Activated CD4-positive, alpha-beta T cell treated with anti-CD3 and anti-CD28 coated beads for 36 hours (primary cell): ENCODE data around the gene STARD9. TPM values are rescaled to one million over a fixed set of nuclear protein-coding genes. Genes with fewer than 3 reads are reported as not detected.
A peak's percentile ranks its signal among the peaks of the same experiment; 100 is the strongest.
"Not testable (repeated sequence)": the region's sequence is repeated elsewhere in the genome, so short reads cannot be mapped to it uniquely, and the experiment has no call there.

Source experiments
- ATAC-seq: fragments of 200-7000 bp; cut with Tn5 transposase; one replicate; pipeline ENCODE4 v1.10.0; 2021; ENCODE audit warnings: mild to moderate bottlenecking, moderate library complexity
- CTCF ChIA-PET: fragments of 350-600 bp; sonication (Branson Sonifier 250); formaldehyde crosslinking; loops from one replicate; lab custom pipeline; 2021; ENCODE audit warnings: antibody characterized with exemption; lab: Charles Lee
- POLR2A ChIA-PET: fragments of 350-600 bp; sonication (Branson Sonifier 250); formaldehyde crosslinking; loops from one replicate; lab custom pipeline; 2021; ENCODE audit warnings: antibody characterized with exemption, inconsistent platforms; lab: Charles Lee
- DNase-seq: peaks from one replicate; pipeline ENCODE4 v3.0.0-alpha.2; 2020
- H3K27ac Mint-ChIP-seq: one replicate; pipeline ENCODE4 v1.8.0; 2021; ENCODE audit warnings: mixed read lengths
- H3K27me3 Mint-ChIP-seq: one replicate; pipeline ENCODE4 v1.8.0; 2021; ENCODE audit warnings: mixed read lengths
- H3K36me3 Mint-ChIP-seq: one replicate; pipeline ENCODE4 v1.8.0; 2021; ENCODE audit warnings: low read depth, mixed read lengths
- H3K4me1 Mint-ChIP-seq: one replicate; pipeline ENCODE4 v1.8.0; 2021; ENCODE audit warnings: mixed read lengths
- H3K4me3 Mint-ChIP-seq: one replicate; pipeline ENCODE4 v1.8.0; 2021; ENCODE audit warnings: mild to moderate bottlenecking, moderate library complexity, mixed read lengths
- H3K9me3 Mint-ChIP-seq: one replicate; pipeline ENCODE4 v1.8.0; 2021; ENCODE audit warnings: low read depth, mixed read lengths
- intact Hi-C, 2 experiments: fragments of 100-400 bp; cut with DNase I in 1 of 2; cut with micrococcal nuclease in 1 of 2; formaldehyde crosslinking; loops; one replicate each; pipeline versions ENCODE4 v1.14.2 to v1.15.1; 2022 to 2024; cut with DNase I, micrococcal nuclease
- total RNA-seq, 2 experiments: library from RNA; stranded (reverse); gene quantifications; one replicate each; pipeline ENCODE4 v1.2.3, GENCODE V29; 2021

STARD9 gene
- total RNA-seq, 2 experiments from 2014 or later = 4.0 to 4.1 TPM

DNA sequence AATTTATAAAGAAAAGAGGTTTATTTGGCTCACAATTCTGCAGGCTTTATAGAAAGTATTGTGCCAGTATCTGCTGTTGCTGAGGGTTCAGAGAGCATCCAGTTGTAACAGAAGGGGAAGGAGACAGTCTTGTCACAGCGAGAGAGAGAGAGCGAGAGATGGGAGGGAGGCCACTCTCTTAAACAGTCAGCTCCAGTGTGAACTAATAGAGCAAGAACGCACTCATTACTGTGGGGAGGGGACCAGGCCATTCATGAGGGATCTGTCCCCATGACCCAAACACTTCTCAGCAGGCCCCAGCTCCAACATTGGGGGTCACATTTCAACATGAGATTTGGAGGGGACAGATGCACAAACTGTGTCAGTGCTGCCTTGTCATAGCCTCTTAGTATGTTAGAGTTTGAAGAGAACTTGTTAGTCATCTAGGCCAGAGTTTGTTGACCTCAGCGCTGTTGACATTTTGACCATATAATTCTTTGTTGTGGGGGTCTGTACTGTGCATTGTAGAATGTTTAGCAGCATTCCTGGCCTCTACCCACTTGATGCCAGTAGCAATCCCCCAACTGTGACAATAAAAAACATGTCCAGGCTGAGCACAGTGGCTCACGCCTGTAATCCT is 15.3 kb downstream of the STARD9 start:
- intact Hi-C loops = no loop called here
- ChIA-PET CTCF (interaction anchor here (0.7 to 1.5 kb wide), 2 partner anchors 17 to 21 kb away, joined by 3 to 6 read pairs; no protein-coding TSS in a partner anchor), POLR2A (no interaction called here)
- Mint-ChIP-seq H3K36me3 (peaks cover 2% of the 10 kb centered on the region), H3K4me1 (no peaks in the 10 kb centered on the region), H3K27me3 (no peaks in the 10 kb centered on the region), H3K4me3 (no peak overlapping the region), H3K9me3 (no peaks in the 10 kb centered on the region), H3K27ac (no peak overlapping the region)
- ATAC-seq = no peak
- no peak for DNase-seq

DNA sequence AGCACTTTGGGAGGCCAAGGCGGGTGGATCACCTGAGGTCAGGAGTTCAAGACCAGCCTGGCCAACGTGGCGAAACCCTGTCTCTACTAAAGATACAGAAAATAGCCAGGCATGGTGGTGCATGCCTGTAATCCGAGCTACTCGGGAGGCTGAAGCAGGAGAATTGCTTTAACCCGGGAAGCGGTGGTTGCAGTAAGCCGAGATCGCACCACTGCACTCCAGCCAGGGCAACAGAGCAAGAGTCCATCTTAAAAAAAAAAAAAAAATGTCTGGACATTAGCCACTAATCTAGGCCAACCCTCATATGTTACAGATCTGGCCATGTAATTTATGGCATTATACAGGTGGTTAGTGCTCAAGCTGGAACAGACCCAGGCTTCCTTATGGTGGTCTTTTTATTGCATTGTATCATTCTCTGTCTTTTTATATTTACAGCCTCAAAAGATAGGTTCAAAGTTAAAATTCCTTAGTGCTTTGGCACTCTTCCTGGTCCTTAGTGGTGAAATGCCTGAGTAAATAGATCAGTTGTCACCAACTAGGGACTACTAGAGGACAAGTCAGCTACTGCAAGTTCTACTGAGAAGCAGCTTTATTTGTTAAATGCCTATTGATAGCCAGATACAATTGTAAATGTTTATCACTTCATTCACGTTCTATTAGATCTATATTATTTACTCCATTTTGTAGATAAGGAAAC is 16.0 kb downstream of the STARD9 start:
- H3K4me3 Mint-ChIP-seq = no peak overlapping the region
- peaks cover 2% of the 10 kb centered on the region for H3K36me3 Mint-ChIP-seq
- H3K27ac Mint-ChIP-seq = no peak overlapping the region
- ATAC-seq (no peak), DNase-seq (no peak)
- intact Hi-C loops = no loop called here
- H3K27me3 Mint-ChIP-seq = no peaks in the 10 kb centered on the region
- H3K9me3 Mint-ChIP-seq = no peaks in the 10 kb centered on the region
- H3K4me1 Mint-ChIP-seq = no peaks in the 10 kb centered on the region
- POLR2A ChIA-PET = no interaction called here
- CTCF ChIA-PET = interaction anchor here (0.6 to 1.5 kb wide), 3 partner anchors 17 to 23 kb away, joined by 3 to 6 read pairs (median 4); no protein-coding TSS in a partner anchor

DNA sequence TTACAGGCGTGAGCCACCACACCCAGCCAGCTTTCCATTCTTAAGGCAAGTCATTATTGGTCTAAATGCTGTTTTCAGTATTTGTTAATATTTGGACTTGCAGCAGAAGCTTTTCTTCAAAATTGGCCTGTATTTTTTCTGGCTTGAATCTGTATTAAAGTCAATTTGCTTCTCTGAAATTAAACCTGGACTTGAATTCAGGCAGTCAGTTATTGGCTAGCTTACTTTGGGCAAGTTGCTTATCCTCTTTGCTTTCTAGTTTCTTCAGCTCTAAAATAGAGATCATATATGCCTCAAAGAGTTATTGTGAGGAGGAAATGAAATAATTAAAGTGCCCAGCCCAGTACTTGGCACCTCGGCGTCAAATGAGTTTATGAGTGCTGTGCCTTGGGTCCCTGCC is 17.3 kb downstream of the STARD9 start:
- H3K4me3 Mint-ChIP-seq = no peak overlapping the region
- H3K4me1 Mint-ChIP-seq = no peaks in the 10 kb centered on the region
- POLR2A ChIA-PET = no interaction called here
- H3K27me3 Mint-ChIP-seq = no peaks in the 10 kb centered on the region
- H3K36me3 Mint-ChIP-seq = peaks cover 2% of the 10 kb centered on the region
- intact Hi-C loops = no loop called here
- no peak for DNase-seq
- ATAC-seq = no peak
- CTCF ChIA-PET = interaction anchor here (0.6 to 1.2 kb wide), 2 partner anchors 8 to 458 kb away, joined by 3 read pairs; no protein-coding TSS in a partner anchor
- no peaks in the 10 kb centered on the region for H3K9me3 Mint-ChIP-seq
- H3K27ac Mint-ChIP-seq = no peak overlapping the region

DNA sequence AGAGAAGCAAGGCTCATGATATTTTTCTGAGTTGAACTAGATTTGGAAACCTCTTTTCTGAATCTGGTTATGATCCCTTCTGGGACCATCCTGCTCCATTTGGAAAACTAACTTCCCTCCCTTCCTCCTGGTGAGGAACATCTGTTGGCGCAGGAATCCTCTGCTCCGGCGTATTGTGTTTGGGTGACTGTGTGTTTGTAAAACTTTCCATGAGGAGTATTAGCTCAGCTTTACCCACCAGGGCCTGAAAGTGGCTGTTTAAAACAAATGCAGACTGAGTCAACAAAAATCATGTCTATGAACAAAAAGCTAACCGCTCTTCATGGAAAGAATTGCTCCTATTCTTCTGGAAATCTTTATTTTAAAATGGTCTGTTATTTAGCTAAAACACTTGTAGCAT is 17.7 kb downstream of the STARD9 start:
- Mint-ChIP-seq H3K9me3 (no peaks in the 10 kb centered on the region), H3K27me3 (no peaks in the 10 kb centered on the region), H3K36me3 (no peaks in the 10 kb centered on the region), H3K4me3 (no peak overlapping the region), H3K27ac (no peak overlapping the region), H3K4me1 (no peaks in the 10 kb centered on the region)
- CTCF ChIA-PET = interaction anchor here (0.6 to 1.2 kb wide), 2 partner anchors 8 to 428 kb away, joined by 3 read pairs; no protein-coding TSS in a partner anchor
- intact Hi-C loops = no loop called here
- POLR2A ChIA-PET = interaction anchor here (0.6 kb wide), 1 partner anchor 43 kb away, joined by 3 read pairs; no protein-coding TSS in a partner anchor
- no peak for DNase-seq
- no peak for ATAC-seq

DNA sequence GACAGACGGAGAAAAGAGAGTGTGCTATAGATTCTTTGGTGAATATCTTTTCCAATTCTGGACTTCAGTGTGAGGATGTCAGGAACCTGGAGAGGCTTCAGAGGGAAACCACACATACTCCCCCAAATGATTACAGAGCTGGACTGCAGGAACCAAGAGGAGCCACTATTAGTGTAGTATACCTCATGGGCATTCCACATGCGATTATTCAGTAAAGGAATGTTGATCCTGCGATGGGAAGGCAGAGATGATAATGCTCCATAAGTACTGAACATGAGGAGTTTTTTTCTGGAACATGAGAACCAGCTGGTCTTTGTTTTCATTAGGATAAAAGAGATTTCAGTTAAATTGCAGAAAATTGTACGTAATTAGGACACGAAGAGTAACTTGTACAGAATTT is 18.7 kb downstream of the STARD9 start:
- no peaks in the 10 kb centered on the region for H3K27me3 Mint-ChIP-seq
- DNase-seq (no peak), ATAC-seq (no peak)
- no peaks in the 10 kb centered on the region for H3K9me3 Mint-ChIP-seq
- no peak overlapping the region for H3K27ac Mint-ChIP-seq
- H3K36me3 Mint-ChIP-seq = no peaks in the 10 kb centered on the region
- CTCF ChIA-PET = interaction anchor here (0.6 to 1.4 kb wide), 2 partner anchors 10 to 139 kb away, joined by 3 read pairs; no protein-coding TSS in a partner anchor
- H3K4me3 Mint-ChIP-seq = no peak overlapping the region
- intact Hi-C loops = no loop called here
- H3K4me1 Mint-ChIP-seq = no peaks in the 10 kb centered on the region
- POLR2A ChIA-PET = no interaction called here

DNA sequence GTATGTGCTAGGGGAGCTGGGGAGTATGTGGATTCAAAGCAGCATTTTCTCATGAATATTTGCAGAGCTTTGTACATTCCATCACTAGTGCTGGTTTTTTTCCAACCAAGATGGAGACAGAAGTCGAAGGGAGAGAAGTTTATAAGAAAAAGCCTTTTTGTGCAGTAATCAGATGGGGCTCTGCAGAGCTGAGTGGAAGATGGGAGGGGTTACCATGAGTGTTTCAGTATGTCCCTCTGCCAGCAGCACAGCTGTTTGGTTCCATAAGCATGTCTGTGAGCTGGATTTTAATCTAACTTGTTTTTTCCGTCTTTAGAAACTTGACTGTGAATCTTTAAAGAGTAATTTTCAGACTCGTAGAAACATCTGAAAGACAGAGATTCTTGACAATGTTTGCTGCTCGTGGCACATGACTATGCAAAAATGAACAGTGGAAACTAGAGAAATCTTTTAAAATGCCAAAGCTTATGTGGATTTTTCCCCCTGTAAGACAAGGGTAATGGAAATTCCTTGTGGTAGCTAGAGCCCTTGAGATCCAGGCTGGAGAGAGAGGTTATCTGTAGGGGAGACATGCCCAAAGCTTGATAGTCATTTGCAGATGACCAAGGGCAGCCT is 20.3 kb downstream of the STARD9 start:
- Mint-ChIP-seq H3K9me3 (no peaks in the 10 kb centered on the region), H3K36me3 (no peaks in the 10 kb centered on the region), H3K4me3 (no peak overlapping the region), H3K27me3 (no peaks in the 10 kb centered on the region), H3K27ac (no peak overlapping the region), H3K4me1 (no peaks in the 10 kb centered on the region)
- no peak for ATAC-seq
- CTCF ChIA-PET = interaction anchor here (1.4 kb wide), 1 partner anchor 9 kb away, joined by 3 read pairs; no protein-coding TSS in a partner anchor
- no peak for DNase-seq
- POLR2A ChIA-PET = interaction anchor here (1.1 kb wide), 1 partner anchor 10 kb away, joined by 3 read pairs; no protein-coding TSS in a partner anchor
- intact Hi-C loops = no loop called here

DNA sequence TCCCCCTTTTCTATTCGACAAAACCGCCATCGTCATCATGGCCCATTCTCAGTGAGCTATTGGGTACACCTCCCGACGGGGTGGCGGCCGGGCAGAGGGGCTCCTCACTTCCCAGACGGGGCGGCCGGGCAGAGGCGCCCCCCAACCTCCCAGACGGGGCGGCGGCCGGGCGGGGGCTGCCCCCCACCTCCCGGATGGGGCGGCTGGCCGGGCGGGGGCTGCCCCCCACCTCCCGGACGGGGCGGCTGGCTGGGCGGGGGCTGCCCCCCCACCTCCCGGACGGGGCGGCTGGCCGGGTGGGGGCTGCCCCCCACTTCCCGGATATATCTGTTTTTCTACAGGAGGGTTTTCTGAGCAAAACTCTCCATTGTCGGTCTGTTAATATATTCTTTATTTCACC is 25.9 kb downstream of the STARD9 start:
- intact Hi-C loops, DNase-seq, POLR2A ChIA-PET, H3K9me3 Mint-ChIP-seq, H3K27ac Mint-ChIP-seq, H3K36me3 Mint-ChIP-seq, ATAC-seq, CTCF ChIA-PET, H3K27me3 Mint-ChIP-seq, H3K4me3 Mint-ChIP-seq: not testable (repeated sequence)
- H3K4me1 Mint-ChIP-seq = peaks cover 24% of the 10 kb centered on the region

DNA sequence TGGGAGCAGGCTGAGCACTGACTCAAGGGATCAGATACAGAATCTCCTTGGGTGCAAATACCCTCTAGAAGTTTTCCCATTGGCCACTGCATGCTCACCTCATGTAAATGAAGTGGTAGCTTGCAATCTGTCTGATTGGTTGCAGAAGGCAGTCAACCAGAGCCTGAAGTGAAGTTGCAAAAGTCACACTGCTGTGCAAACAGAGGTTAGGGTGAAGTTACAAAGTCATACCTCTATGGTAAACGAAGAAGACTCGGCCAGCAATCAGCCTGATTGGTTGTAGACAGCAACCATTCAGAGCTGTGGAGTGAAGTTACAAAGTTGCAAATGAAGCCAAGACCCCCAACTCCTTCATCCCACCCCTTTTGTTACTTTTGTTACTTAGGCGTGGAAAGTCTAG is 27.1 kb downstream of the STARD9 start:
- ChIA-PET CTCF (no interaction called here), POLR2A (no interaction called here)
- peaks cover 25% of the 10 kb centered on the region for H3K4me1 Mint-ChIP-seq
- no peaks in the 10 kb centered on the region for H3K27me3 Mint-ChIP-seq
- H3K27ac Mint-ChIP-seq = no peak overlapping the region
- no peaks in the 10 kb centered on the region for H3K36me3 Mint-ChIP-seq
- DNase-seq (no peak), ATAC-seq (no peak)
- no peaks in the 10 kb centered on the region for H3K9me3 Mint-ChIP-seq
- no peak overlapping the region for H3K4me3 Mint-ChIP-seq
- intact Hi-C loops = no loop called here

DNA sequence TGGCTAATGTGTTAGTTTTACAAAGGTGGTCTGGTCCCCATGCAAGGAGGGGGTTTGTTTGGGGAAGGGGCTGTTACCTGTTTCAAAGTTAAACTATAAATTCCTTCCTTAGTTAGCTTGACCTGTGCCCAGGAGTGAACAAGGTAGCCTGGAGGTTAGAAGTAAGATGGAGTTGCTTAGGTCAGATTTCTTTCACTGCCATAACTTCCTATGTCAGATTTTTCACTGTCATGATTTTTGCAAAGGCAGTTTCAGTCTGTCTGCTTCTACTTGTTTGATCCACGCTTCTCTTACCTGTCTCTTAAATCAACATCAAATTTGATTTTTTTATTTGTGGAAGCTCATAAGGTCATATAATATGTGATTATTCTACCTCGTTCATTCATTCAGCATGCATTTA is 28.6 kb downstream of the STARD9 start:
- DNase-seq (no peak), ATAC-seq (no peak)
- intact Hi-C loops = no loop called here
- H3K36me3 Mint-ChIP-seq = no peaks in the 10 kb centered on the region
- POLR2A ChIA-PET = no interaction called here
- no peak overlapping the region for H3K4me3 Mint-ChIP-seq
- no peaks in the 10 kb centered on the region for H3K9me3 Mint-ChIP-seq
- no peak overlapping the region for H3K27ac Mint-ChIP-seq
- peaks cover 39% of the 10 kb centered on the region for H3K4me1 Mint-ChIP-seq
- CTCF ChIA-PET = interaction anchor here (1.0 kb wide), 1 partner anchor 9 kb away, joined by 3 read pairs; no protein-coding TSS in a partner anchor
- H3K27me3 Mint-ChIP-seq = no peaks in the 10 kb centered on the region

DNA sequence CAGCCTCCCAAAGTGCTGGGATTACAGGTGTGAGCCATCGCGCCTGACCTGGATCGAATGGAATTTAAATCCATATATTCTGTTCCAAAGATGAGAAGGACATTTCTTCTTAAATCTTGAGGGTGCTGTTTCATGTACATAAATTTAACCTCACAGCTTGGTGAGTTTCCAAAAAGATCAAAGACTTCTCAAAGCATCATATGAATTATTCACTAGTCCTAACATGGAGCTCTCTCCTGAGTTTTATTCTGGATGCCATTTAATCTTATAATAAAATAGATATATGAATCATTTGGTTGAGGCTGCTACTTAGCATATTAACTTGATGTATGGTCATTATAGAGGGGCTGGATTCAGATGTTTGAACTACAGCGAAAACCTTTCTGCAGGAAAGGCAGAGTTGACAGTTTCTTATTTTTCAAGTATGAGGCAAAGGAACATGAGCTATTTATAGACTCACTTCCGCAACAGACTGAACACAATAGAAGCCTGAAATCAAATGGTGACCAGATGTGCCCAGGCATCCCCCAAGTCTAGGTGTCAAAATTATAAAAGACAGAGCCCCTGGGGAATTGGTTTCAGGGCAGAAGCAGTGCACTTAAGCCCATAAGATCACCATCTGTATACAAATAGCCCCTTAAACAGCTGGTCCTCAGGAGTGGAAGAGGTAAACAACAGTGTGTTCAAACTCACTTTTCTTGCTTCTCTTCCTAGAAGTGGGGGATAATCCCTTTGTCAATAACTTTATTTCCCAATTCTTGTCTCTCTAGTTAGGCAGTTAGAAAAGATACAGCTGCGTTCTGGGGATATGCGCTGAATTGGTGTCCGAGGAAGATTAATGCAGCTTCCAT is 29.7 kb downstream of the STARD9 start:
- Mint-ChIP-seq H3K36me3 (no peaks in the 10 kb centered on the region), H3K9me3 (no peaks in the 10 kb centered on the region), H3K4me3 (no peak overlapping the region), H3K4me1 (peaks cover 43% of the 10 kb centered on the region), H3K27ac (peak overlapping the region; percentile 53), H3K27me3 (no peaks in the 10 kb centered on the region)
- no peak for DNase-seq
- intact Hi-C loops = no loop called here
- no peak for ATAC-seq
- ChIA-PET CTCF (interaction anchor here (1.0 kb wide), 1 partner anchor 10 kb away, joined by 3 read pairs; no protein-coding TSS in a partner anchor), POLR2A (interaction anchor here (0.8 kb wide), 1 partner anchor 10 kb away, joined by 3 read pairs; no protein-coding TSS in a partner anchor)

DNA sequence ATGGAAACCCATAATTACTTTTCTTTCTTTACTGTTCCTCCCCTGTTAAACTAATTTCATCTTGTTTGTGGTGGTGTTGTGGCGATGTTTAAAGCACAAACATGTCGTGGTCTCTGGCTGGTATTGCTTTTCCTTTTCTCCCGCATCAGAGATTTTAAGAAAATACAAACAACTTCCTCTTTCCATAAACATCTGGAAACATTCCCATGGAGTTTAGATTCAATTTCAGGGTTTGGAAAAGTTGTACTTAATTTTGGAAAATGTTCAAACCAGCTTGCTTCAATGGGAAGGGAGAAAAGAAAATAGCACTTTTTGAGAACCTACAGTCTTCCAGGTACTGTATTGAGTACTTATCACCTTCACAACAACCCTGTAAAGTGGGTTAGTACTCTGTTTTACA is 30.4 kb downstream of the STARD9 start:
- Mint-ChIP-seq H3K27me3 (no peaks in the 10 kb centered on the region), H3K4me1 (peaks cover 43% of the 10 kb centered on the region), H3K36me3 (no peaks in the 10 kb centered on the region), H3K27ac (no peak overlapping the region), H3K4me3 (no peak overlapping the region), H3K9me3 (no peaks in the 10 kb centered on the region)
- CTCF ChIA-PET = no interaction called here
- intact Hi-C loops = no loop called here
- POLR2A ChIA-PET = interaction anchor here (0.8 kb wide), 1 partner anchor 10 kb away, joined by 3 read pairs; no protein-coding TSS in a partner anchor
- ATAC-seq (no peak), DNase-seq (no peak)
